ENCODE results near the gene TADA3.

The TADA3 gene

GRCh38 chr3:9760779-9761505 is 31.3 kb downstream of the TADA3 start:
- DNase-seq: no peak

GRCh38 chr3:9757427-9757826 is 34.8 kb downstream of the TADA3 start:
- no peak for DNase-seq

- DNase-seq: no peak
Measured at GRCh38 chr3:9754678-9755077, 37.6 kb downstream of the TADA3 start.

GRCh38 chr3:9750556-9751411 is 41.5 kb downstream of the TADA3 start:
- DNase-seq: no peak

GRCh38 chr3:9749645-9750555 is 42.4 kb downstream of the TADA3 start, which contains the start of gene OGG1:
Gene OGG1, plus strand, starts transcription at chr3:9749952. Its CDS starts 335 bp downstream, at chr3:9750287.
- DNase-seq: peak; percentile 93 to 96

- DNase-seq: no peak
Measured at GRCh38 chr3:9749296-9749644, 43.0 kb downstream of the TADA3 start.

- DNase-seq: no peak
Measured at GRCh38 chr3:9748031-9748430, 44.2 kb downstream of the TADA3 start.

- no peak for DNase-seq
Measured at GRCh38 chr3:9747267-9747666, 45.0 kb downstream of the TADA3 start.

- no peak for DNase-seq
Measured at GRCh38 chr3:9746330-9746729, 45.9 kb downstream of the TADA3 start.

GRCh38 chr3:9745521-9745920 is 46.8 kb downstream of the TADA3 start:
- DNase-seq: no peak

- DNase-seq: no peak
Measured at GRCh38 chr3:9744162-9744561, 48.1 kb downstream of the TADA3 start.

- DNase-seq: no peak
Measured at GRCh38 chr3:9743548-9743947, 48.7 kb downstream of the TADA3 start.

GRCh38 chr3:9742560-9742959 is 49.7 kb downstream of the TADA3 start:
- DNase-seq: no peak

- DNase-seq: no peak
Measured at GRCh38 chr3:9739181-9739580, 53.1 kb downstream of the TADA3 start.

- no peak for DNase-seq
Measured at GRCh38 chr3:9736831-9737230, 55.4 kb downstream of the TADA3 start.

- DNase-seq: no peak
Measured at GRCh38 chr3:9732740-9733115, 59.5 kb downstream of the TADA3 start.

- peak; percentile 14 to 28 for DNase-seq
Measured at GRCh38 chr3:9732080-9732739, 60.1 kb downstream of the TADA3 start.

GRCh38 chr3:9731206-9732079 is 60.8 kb downstream of the TADA3 start, which contains the start of gene BRPF1:
Gene BRPF1, plus strand, starts transcription at chr3:9731735. Its CDS starts 2,406 bp downstream, at chr3:9734141.
- DNase-seq: peak; percentile 99

- no peak for DNase-seq
Measured at GRCh38 chr3:9730657-9731205, 61.5 kb downstream of the TADA3 start.
